K562 (cell line): ENCODE results near the gene DNAJB4. TPM values are rescaled to one million over a fixed set of nuclear protein-coding genes. Genes with fewer than 3 reads are reported as not detected.

ENCODE experiments used
- ATAC-seq: fragments of 200-7000 bp; cut with Tn5 transposase; 3 replicates; pipeline ENCODE4 v1.9.1; 2020; ENCODE audit warnings: moderate library complexity
- BruUV-seq: library from RNA; stranded (reverse); fragments of 400-500 nt; replicated peaks from 2 replicates; lab custom pipeline; 2021; lab: Mats Ljungman, UMichigan
- CTCF ChIA-PET: fragments of 300-600 bp; formaldehyde crosslinking; extraction: SDS; loops from one replicate; lab custom pipeline; 2021; ENCODE audit warnings: low intra/inter-chr PET ratio; lab: Yijun Ruan, JAX
- POLR2A ChIA-PET: fragments of 300-600, 350-650 bp; sonication (Branson Sonifier 250); formaldehyde crosslinking; extraction: SDS; loops from one replicate; lab custom pipeline; 2021; ENCODE audit warnings: antibody characterized with exemption, inconsistent platforms; lab: Yijun Ruan, JAX
- DNase-seq, 4 experiments: peaks; one replicate each; pipeline versions ENCODE4 v3.0.0 to v3.0.0-alpha.2; 2011 to 2018; ENCODE audit warnings: low spot score in 3 of 4, mixed read lengths in 3 of 4; ENCODE audit errors: extremely low read depth in 1 of 4
- FAIRE-seq: peaks from 2 replicates; lab custom pipeline; 2011; peaks lifted over from hg19 to GRCh38; lab: Jason Lieb, UNC
- H2AFZ ChIP-seq: 2 replicates; pipeline ENCODE4 v1.6.0; 2011; ENCODE audit warnings: low read depth, low read length, control low read depth, inconsistent platforms
- H3K27ac ChIP-seq: fragments of 200-600 bp; 3 replicates; pipeline ENCODE4 v1.8.0; 2011; ENCODE audit warnings: low read depth, mild to moderate bottlenecking, control low read depth, inconsistent platforms, low read length, moderate library complexity, mixed read lengths; ENCODE audit errors: extremely low read depth
- H3K27me3 ChIP-seq, 2 experiments: fragments of 300-600 bp in 1 of 2; 2 replicates in 1 of 2; 3 replicates in 1 of 2; pipeline versions ENCODE4 v1.6.0 to v1.8.0; 2011; ENCODE audit warnings: inconsistent platforms in 2 of 2, low read length in 2 of 2, mild to moderate bottlenecking in 1 of 2, mixed read lengths in 1 of 2, moderate library complexity in 1 of 2; ENCODE audit not compliant: control insufficient read depth in 2 of 2, insufficient read depth in 2 of 2
- H3K36me3 ChIP-seq: fragments of 300-600 bp; 3 replicates; pipeline ENCODE4 v1.8.0; 2011; ENCODE audit warnings: mild to moderate bottlenecking, low read length, inconsistent platforms; ENCODE audit not compliant: control insufficient read depth, insufficient read depth
- H3K4me1 ChIP-seq, 2 experiments: fragments of 200-600 bp in 1 of 2; replicated peaks in 1 of 2; 2 replicates in 1 of 2; 3 replicates in 1 of 2; pipeline versions ENCODE4 v1.5.1 to v1.8.0; 2011; ENCODE audit warnings: inconsistent platforms in 2 of 2, low read length in 2 of 2, mild to moderate bottlenecking in 1 of 2, mixed read lengths in 1 of 2, moderate library complexity in 1 of 2; ENCODE audit not compliant: control insufficient read depth in 2 of 2, insufficient read depth in 2 of 2
- H3K4me2 ChIP-seq: 2 replicates; pipeline ENCODE4 v1.6.1; 2011; ENCODE audit warnings: low read length, control low read depth, inconsistent platforms, mixed read lengths; ENCODE audit not compliant: insufficient read depth
- H3K4me3 ChIP-seq: fragments of 200-600 bp; sonication (generic), shearing (Covaris generic); 2 replicates; pipeline ENCODE4 v1.5.1; 2016; ENCODE audit warnings: control low read depth, inconsistent platforms
- H3K79me2 ChIP-seq: fragments of 200-600 bp; 3 replicates; pipeline ENCODE4 v1.8.0; 2011; ENCODE audit warnings: low read length, inconsistent platforms; ENCODE audit not compliant: control insufficient read depth, insufficient read depth
- H3K9ac ChIP-seq, 2 experiments: 2 replicates each; pipeline versions ENCODE4 v1.6.0 to v1.6.1; 2011; ENCODE audit warnings: low read depth in 2 of 2, low read length in 2 of 2, control low read depth in 1 of 2, inconsistent platforms in 1 of 2, mild to moderate bottlenecking in 1 of 2, mixed read lengths in 1 of 2; ENCODE audit not compliant: insufficient read depth in 1 of 2
- H3K9me1 ChIP-seq: one replicate; pipeline ENCODE4 v1.6.0; 2011; ENCODE audit warnings: inconsistent platforms, mild to moderate bottlenecking, low read length, moderate library complexity; ENCODE audit not compliant: control insufficient read depth, insufficient read depth
- H3K9me3 ChIP-seq: replicated peaks from 2 replicates; pipeline ENCODE4 v1.5.1; 2011; ENCODE audit warnings: low read depth, low read length, inconsistent platforms; ENCODE audit not compliant: control insufficient read depth, insufficient read depth
- H4K20me1 ChIP-seq: replicated peaks from 2 replicates; pipeline ENCODE4 v1.6.1; 2011; ENCODE audit warnings: low read length, inconsistent platforms, mixed read lengths; ENCODE audit not compliant: control insufficient read depth, insufficient read depth
- C11orf30 ChIP-seq: fragments of 450-650 bp; IDR thresholded peaks from 2 replicates; pipeline ENCODE4 v1.6.1; 2016; ENCODE audit warnings: low read depth, mild to moderate bottlenecking
- E2F6 ChIP-seq, 2 experiments: IDR thresholded peaks; 2 replicates each; pipeline ENCODE4 v1.6.1; 2011; ENCODE audit warnings: borderline replicate concordance in 1 of 2, control low read depth in 1 of 2, low read depth in 1 of 2, low read length in 1 of 2, mild to moderate bottlenecking in 1 of 2, mixed read lengths in 1 of 2, moderate library complexity in 1 of 2; ENCODE audit not compliant: insufficient read depth in 1 of 2, insufficient read length in 1 of 2, poor library complexity in 1 of 2, severe bottlenecking in 1 of 2; ENCODE audit errors: extremely low read depth in 1 of 2
- GATA2 ChIP-seq: sonication (generic); formaldehyde crosslinking; IDR thresholded peaks from 2 replicates; pipeline ENCODE4 v1.4.0; 2020; ENCODE audit warnings: mild to moderate bottlenecking, missing genetic modification reagents
- MAFG ChIP-seq: fragments of 450-650 bp; conservative IDR thresholded peaks from 2 replicates; pipeline ENCODE4 v1.6.1; 2016; ENCODE audit warnings: missing genetic modification characterization, missing compliant biosample characterization
- PHTF2 ChIP-seq: fragments of 250-450 bp; sonication (Bioruptor Pico); IDR thresholded peaks from 2 replicates; pipeline ENCODE4 v1.5.0; 2021; ENCODE audit warnings: mild to moderate bottlenecking
- SETDB1 ChIP-seq: IDR thresholded peaks from one replicate; pipeline ENCODE4 v1.6.1; 2012; ENCODE audit warnings: low read length, control low read depth, inconsistent platforms
- SRSF3 ChIP-seq: fragments of 200-400 bp; formaldehyde crosslinking; IDR thresholded peaks from 2 replicates; pipeline ENCODE4 v1.6.1; 2016; ENCODE audit warnings: mild to moderate bottlenecking, low read length, moderate library complexity; ENCODE audit not compliant: insufficient read depth
- TAL1 ChIP-seq: fragments of 450-650 bp; IDR thresholded peaks from 2 replicates; pipeline ENCODE4 v1.6.1; 2016; ENCODE audit warnings: mild to moderate bottlenecking
- TFE3 ChIP-seq: fragments of 450-650 bp; formaldehyde crosslinking; IDR thresholded peaks from 2 replicates; pipeline ENCODE4 v1.4.0; 2020; ENCODE audit warnings: mild to moderate bottlenecking, mixed read lengths
- ZKSCAN3 ChIP-seq: fragments of 250-450 bp; sonication (Bioruptor Pico); IDR thresholded peaks from 2 replicates; pipeline ENCODE4 v1.4.0; 2020
- ZNF224 ChIP-seq: sonication (generic); formaldehyde crosslinking; IDR thresholded peaks from 2 replicates; pipeline ENCODE4 v1.8.0; 2022; ENCODE audit warnings: mild to moderate bottlenecking, missing genetic modification reagents
- ZNF3 ChIP-seq: fragments of 250-450 bp; sonication (Bioruptor Pico); IDR thresholded peaks from 2 replicates; pipeline ENCODE4 v1.5.0; 2021; ENCODE audit warnings: mild to moderate bottlenecking, moderate library complexity
- ZNF316 ChIP-seq: fragments of 450-650 bp; IDR thresholded peaks from 2 replicates; pipeline ENCODE4 v1.6.1; 2016
- WGBS: fragments of 100-300 bp; shearing (Covaris generic); methylation state at CpG from one replicate; pipeline ENCODE4 v1.1.6; 2016; ENCODE audit warnings: low coverage, mixed read lengths; ENCODE audit not compliant: insufficient coverage; ENCODE audit errors: missing lambda C conversion rate; 5-methylcytosine and 5-hydroxymethylcytosine counted together
- in situ Hi-C: fragments of 300-500 bp; cut with MboI; formaldehyde crosslinking; loops from 4 replicates; pipeline ENCODE4 v1.15.0; 2018; ENCODE audit warnings: inconsistent platforms, mixed read lengths
- intact Hi-C: fragments of 100-400 bp; cut with micrococcal nuclease; formaldehyde crosslinking; loops from 2 replicates; pipeline ENCODE4 v1.14.2; 2022
- polyA plus RNA-seq, 8 experiments: library from polyadenylated mRNA; depleted of rRNA in 4 of 8; stranded (reverse) in 5 of 8; unstranded in 3 of 8; fragments of >200 nt; fragmentation: Nextera tagmentation in 2 of 8; fragmentation: Illumina TruSeq in 1 of 8; extraction: Ambion mirVana in 2 of 8; extraction: Trizol in 1 of 8; gene quantifications; 2 replicates each; pipeline versions ENCODE4 v1.2.1 to v1.2.3, GENCODE V29; 2011 to 2014; ENCODE audit warnings: inconsistent platforms in 1 of 8, missing spikeins in 1 of 8
- total RNA-seq, 7 experiments: library from RNA; depleted of rRNA in 6 of 7; stranded (reverse); fragments of >200 nt in 6 of 7; fragmentation: Illumina TruSeq in 2 of 7; extraction: Trizol in 2 of 7; gene quantifications; 2 replicates each; pipeline versions ENCODE4 v1.2.1 to v1.2.3, GENCODE V29; 2011 to 2021; ENCODE audit warnings: low replicate concordance in 1 of 7

DNAJB4 gene
- total and polyA plus RNA-seq, 9 of the 15 experiments (the other 6 are each of a cell fraction or from before 2014, with no cell fraction given) = 8.5 to 27.7 (median 19.8) TPM

GRCh38 chr1:78043436-78043835, 38.7 kb downstream of the DNAJB4 start:
- H3K9me3 ChIP-seq = 0 out of 2 replicates have a peak, but pooled peaks cover 1% of the 10 kb centered on the region
- DNase-seq = no peak
- peak overlapping the region; percentile 3; the same call in 1 of the 2 replicates for H3K4me2 ChIP-seq
- H3K9ac ChIP-seq = no peak overlapping the region
- peak; percentile 6 for FAIRE-seq
- no peaks in the 10 kb centered on the region for H3K36me3 ChIP-seq
- WGBS = 5% methylated on average over 3 of the region's 3 CpGs
- no peaks in the 10 kb centered on the region for H3K79me2 ChIP-seq
- H2AFZ ChIP-seq = 0 out of 2 replicates have a peak overlapping the region, but pooled peaks have one; percentile 11
- intact Hi-C loops = no loop called here
- TF ChIP-seq ZNF224 (CRISPR knock-in tag) = no peak
- no peaks in the 10 kb centered on the region for H3K9me1 ChIP-seq
- no peaks in the 10 kb centered on the region for H4K20me1 ChIP-seq
- no TSS peak for BruUV-seq
- H3K27me3 ChIP-seq = no peaks in the 10 kb centered on the region
- H3K27ac ChIP-seq = no peak overlapping the region
- in situ Hi-C loops = no loop called here
- ATAC-seq = no peak
- H3K4me3 ChIP-seq = no peak overlapping the region
- POLR2A ChIA-PET = interaction anchor here (0.7 to 3.1 kb wide), 5 partner anchors 9 to 63 kb away, joined by 3 to 11 read pairs (median 9); partner anchors contain the start of gene DNAJB4
- CTCF ChIA-PET = no interaction called here
- peaks cover 0 to 5% of the 10 kb centered on the region in 2 experiments; a peak in 1 of 5 replicates for H3K4me1 ChIP-seq

- H3K27me3 ChIP-seq = no peaks in the 10 kb centered on the region
- DNase-seq (no peak), ATAC-seq (no peak), FAIRE-seq (no peak)
- 0 out of 2 replicates have a peak, but pooled peaks cover 1% of the 10 kb centered on the region for H3K9me3 ChIP-seq
- H3K9me1 ChIP-seq = no peaks in the 10 kb centered on the region
- ChIA-PET POLR2A (interaction anchor here (3.1 kb wide), 1 partner anchor 12 kb away, joined by 10 read pairs; no protein-coding TSS in a partner anchor), CTCF (no interaction called here)
- in situ Hi-C loops (no loop called here), intact Hi-C loops (no loop called here)
- H3K4me3 ChIP-seq = no peak overlapping the region
- no peak overlapping the region for H3K27ac ChIP-seq
- H4K20me1 ChIP-seq = no peaks in the 10 kb centered on the region
- peaks cover 0 to 5% of the 10 kb centered on the region in 2 experiments; a peak in 1 of 5 replicates for H3K4me1 ChIP-seq
- 49% methylated on average over 14 of the region's 14 CpGs for WGBS
- H3K4me2 ChIP-seq = no peak overlapping the region
- no peak overlapping the region for H2AFZ ChIP-seq
- no peak overlapping the region for H3K9ac ChIP-seq
- no TSS peak for BruUV-seq
- H3K79me2 ChIP-seq = no peaks in the 10 kb centered on the region
- H3K36me3 ChIP-seq = no peaks in the 10 kb centered on the region
- TF ChIP-seq ZNF3 = no peak
- 0 out of 2 replicates have a peak, but pooled peaks have one; percentile 15 for TF ChIP-seq MAFG (tag)
- no peak for TF ChIP-seq PHTF2 (CRISPR knock-in tag)
- TF ChIP-seq SETDB1 = no peak
- no peak for TF ChIP-seq GATA2 (CRISPR knock-in tag)
- TF ChIP-seq TAL1 = no peak
- no peak for TF ChIP-seq E2F6 (IDR thresholded peaks at IDR 0.05; ENCODE audit: borderline replicate concordance in 1 of 2, extremely low read depth in 1 of 2, insufficient read depth in 1 of 2, insufficient read length in 1 of 2, low read depth in 1 of 2, low read length in 1 of 2, poor library complexity in 1 of 2, severe bottlenecking in 1 of 2)
- TF ChIP-seq SRSF3 = no peak
- TF ChIP-seq ZNF316 = peak; percentile 56
- peak; percentile 51; the same call in 1 of the 2 replicates for TF ChIP-seq C11orf30
- TF ChIP-seq ZKSCAN3 (CRISPR knock-in tag) = no peak
- no peak for TF ChIP-seq TFE3 (CRISPR knock-in tag)
Measured at GRCh38 chr1:78044796-78045562, 40.2 kb downstream of the DNAJB4 start.
